ENCODE measurements around the gene AP3B1.
"Not testable (repeated sequence)": the region's sequence is repeated elsewhere in the genome, so short reads cannot be mapped to it uniquely, and the experiment has no call there.

AP3B1 gene

DNA sequence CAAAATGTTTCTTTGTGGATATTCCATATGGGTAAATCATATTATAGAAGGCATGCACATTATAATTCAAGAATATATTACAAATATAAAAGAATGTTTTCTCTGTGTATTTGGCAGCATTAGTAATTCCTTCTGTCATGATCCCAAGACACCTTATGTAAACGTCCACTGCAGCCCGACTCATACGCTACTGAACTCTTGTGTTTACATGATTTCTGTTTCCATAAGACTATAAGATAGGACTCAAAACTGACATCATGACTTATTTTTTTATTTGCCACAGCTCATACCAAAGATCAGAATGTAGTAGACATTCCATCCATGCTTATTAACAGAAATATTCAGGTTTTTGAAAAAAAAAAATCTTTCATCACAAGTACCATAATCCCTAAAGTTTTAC lies 234.1 kb downstream of the AP3B1 start:
- DNase-seq, result no peak

DNA sequence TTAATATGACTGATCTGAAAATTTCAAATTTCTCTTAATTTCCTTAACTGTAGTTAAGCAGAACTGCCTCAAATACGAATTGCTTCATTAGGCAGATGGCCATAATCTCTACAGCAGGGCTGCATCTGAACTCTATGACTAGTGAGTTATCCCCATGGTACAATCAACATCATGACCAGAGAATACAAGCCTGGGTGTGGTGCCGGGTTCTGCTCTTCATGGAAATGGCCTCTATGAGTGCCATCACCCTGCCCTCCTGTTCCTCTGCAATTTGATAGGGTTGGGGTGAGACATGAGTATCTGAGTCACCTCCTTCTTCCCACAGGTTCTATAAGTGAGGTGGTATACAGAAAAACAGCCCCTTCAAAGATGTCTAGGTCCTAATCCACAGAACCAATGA lies 235.9 kb downstream of the AP3B1 start:
- no peak for DNase-seq

DNA sequence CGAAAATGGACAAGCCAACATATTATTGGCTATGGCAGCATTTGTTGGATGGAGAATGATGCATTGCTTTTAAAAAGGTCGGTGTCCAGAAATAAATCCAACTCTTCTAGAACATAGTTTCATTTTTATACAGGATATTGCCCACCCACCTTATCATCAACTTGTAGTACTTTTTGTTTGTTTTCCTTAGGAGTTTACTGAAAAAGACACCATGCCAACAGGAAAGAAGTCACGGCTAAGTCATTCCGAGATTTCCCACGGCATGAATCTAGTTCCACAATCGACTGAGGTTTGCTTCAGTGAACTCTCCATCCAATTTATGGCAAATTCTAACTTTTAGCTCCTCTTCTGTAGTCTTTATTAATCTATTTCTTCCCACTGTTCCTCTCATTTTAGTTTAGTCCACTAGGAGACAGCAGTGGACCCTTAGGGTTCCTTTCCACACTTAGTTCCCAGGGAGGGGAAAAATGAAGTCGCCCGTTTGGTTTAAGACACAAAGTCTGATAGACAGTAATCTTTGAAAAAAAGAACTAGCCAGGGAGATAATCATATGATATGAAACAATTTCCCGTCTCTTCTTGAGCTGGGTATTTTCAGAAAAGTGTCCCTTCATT lies 237.5 kb downstream of the AP3B1 start:
- DNase-seq, result no peak

DNA sequence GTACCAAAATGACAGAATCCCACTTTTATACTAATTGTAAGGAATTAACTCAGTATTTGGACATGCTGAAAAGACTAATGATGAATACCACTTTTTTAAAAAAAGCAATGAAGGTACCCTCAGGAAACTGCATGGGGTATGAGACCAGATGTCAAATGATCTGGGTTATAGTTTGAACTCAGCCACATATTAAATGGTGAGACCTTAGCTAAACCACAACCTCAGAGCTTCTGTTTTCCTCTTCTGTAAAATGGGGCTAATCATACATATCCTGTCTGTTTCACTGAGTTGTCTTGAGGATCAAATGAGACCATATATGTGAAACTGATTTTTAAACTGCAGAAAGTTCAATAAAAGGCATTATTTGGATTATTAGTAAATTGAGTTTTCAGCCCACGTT lies 238.4 kb downstream of the AP3B1 start:
- DNase-seq, result no peak

DNA sequence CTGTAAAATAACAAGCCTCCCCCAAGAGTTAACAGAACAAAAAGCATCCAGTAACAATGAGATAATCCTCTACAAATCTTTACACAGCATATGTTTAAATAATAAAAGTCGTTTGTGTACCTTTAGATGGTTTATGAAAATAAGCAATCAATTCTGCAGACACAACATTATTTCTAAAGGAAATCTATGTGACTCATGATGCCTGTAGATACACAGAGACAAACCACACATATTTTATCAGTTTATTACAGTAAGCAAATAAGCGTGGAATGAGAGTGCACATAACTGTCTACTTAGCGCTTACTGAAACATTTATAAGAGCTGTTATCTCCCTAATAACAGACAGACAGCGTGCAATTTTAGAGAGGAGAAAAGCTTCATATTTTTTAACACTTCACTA lies 243.6 kb downstream of the AP3B1 start:
- DNase-seq, result no peak

DNA sequence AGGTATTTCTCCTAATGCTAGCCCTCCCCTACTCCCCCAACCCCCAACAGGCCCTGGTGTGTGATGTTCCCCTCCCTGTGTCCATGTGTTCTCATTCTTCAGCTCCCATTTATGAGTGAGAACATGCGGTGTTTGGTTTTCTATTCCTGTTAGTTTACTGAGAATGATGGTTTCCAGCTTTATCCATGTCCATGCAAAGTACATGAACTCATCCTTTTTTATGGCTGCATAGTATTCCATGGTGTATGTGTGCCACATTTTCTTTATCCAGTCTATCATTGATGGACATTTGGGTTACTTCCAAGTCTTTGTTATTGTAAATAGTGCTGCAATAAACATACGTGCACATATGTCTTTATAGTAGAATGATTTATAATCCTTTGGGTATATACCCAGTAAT lies 247.7 kb downstream of the AP3B1 start:
- DNase-seq, result not testable (repeated sequence)

DNA sequence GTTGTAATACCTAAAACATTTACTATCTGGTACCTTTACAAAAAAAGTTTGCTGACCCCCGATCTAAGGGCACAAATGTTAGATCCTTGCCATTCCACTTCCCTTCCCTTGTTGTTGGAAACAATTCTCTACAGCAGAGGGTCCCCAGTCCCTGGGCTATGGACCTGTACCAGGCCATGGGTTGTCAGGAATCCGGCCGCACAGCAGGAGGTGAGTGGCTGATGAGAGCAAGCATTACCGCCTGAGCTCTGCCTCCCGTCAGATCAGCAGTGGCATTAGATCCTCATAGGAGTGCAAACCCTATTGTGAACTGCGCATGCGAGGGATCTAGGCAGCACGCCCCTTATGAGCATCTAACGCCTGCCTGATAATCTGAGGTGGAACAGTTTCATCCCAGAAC lies 248.5 kb downstream of the AP3B1 start:
- DNase-seq, result no peak

DNA sequence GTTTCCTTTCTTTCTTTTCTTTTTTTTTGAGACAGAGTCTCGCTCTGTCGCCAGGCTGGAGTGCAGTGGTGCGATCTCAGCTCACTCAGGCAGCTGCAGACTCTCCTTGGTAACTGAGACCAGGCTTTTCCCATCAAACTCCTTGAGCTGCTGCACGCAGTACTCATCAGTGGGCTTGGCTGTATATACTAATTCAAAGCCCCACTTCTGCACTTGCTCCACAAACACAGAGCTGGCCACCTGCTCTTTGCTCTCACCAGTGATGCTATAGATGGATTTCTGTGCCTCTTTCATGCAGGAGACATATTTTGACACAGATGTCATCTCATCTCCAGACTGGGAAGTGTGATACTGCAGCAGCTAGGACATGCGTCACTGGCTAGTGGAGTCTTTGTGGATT lies 252.7 kb downstream of the AP3B1 start:
- DNase-seq, result no peak

DNA sequence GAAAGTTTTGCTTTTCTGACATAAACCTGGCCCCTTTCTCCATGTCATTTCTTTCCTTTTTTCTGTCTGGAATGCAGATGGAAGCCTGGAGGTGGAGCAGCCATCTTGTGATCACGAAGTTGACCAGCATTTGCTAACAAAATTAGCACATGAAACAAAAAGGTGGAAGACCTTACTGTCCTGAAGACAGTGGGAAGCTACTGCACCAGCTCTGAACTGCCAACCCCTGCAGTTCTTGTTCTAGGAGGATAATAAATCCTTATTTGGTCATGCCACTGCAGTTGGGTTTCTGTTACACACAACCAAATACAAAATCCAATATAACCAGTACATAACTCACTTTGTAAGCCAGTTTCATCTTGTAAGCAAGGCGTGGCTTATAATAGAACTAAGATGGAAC lies 269.0 kb downstream of the AP3B1 start:
- DNase-seq, result no peak

DNA sequence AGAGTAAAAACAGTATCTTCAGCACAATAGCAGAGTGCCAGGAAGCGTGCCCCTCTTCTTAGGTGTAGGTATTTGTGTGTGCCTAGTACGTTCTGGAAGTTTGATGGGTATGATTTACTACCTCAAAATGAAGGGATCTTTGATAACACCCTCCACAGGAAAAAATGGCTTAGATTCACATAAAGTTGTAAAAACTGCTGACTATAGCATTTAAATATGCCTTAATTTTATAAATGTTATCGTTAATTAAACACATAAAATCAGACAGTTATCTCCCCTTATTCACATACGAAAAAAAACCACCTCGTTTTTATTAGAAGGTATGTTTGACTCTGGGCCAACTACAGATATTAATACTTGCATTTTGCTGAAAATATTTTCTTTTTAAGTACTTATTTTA lies 274.8 kb downstream of the AP3B1 start:
- DNase-seq, result no peak

DNA sequence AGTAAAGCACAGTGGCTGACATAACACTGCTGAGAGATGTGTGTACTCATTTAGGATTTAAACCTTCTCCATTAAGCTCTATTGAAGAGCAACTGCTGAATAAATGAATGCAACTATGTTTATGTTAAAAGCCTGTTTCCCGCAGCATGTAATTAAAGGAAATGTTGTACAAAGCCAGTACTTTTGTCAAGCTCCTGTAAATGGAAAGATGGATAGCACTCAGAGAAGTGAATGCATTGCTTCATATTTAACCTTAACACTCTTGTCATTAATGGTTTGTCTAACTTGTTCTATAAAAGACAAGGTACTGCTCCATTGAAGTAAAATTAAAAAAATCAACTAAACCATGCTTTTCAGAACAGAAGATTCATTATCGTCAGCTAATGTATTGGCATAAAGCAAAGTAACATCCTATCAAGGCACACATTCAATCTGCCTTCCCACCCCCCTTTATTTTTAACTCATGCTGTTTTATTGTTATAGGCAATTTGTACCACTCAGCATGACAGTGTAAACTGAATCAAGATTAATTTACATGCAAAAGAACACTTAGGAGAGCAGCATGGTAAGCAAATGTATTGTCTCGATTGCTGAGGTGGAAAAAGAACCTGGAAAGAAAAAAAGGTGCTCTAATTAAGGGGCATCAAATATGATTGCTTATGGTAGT lies 277.5 kb downstream of the AP3B1 start:
- DNase-seq, result no peak

DNA sequence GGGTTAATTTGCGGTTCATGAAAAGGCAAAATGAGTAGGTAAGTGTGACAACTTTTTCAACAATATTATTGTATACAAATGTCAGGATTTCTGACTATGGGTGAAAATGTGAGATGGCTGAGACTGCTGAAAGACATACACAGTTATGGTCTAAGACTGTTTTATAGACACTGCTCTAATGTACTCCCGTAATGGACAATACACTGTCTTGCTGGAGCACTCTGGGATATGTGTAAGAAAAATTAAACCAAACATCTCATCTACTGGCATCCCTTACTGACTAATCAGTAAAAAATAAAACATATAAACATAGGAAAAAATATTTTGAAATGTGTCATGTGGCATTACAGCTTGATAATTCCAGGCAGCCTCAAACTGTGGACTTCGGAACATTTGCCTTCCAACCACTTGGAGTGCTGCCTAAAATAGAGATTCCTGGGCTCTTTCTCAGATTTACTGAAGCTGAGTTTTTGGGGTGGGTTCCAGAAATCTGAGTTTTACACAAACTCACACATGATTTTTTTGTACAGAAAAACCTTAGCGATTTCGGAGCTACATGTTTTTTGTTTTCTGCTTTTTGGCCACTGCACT lies 284.5 kb downstream of the AP3B1 start:
- no peak for DNase-seq

DNA sequence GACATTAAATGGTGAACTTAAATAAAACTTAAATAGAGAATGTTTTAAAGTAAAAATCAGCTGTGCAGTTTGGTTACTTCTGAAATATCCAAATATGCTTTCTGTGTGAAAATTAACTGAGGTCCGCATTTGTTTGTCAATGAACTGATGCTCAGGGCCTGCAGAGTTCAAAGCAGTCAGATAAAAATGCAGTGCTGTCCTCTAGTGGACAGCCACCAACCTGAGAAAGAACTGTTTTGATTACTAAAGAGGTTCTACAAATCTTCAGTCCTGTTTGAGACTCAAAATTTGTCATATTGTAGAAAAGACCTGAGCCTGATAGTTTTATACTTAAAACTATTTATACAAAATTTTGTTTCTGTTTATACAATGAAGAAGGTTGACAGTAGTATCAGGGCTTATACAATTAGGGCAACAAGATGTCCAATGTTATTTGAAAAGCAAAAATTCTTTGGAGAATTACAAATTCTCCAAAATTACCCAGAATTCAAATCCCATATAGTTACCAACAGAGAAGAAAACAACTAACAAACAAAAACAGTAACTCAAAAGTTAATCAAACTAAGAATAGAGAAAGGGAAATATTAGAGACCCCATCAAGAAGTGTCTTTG lies 286.0 kb downstream of the AP3B1 start:
- DNase-seq, result no peak

DNA sequence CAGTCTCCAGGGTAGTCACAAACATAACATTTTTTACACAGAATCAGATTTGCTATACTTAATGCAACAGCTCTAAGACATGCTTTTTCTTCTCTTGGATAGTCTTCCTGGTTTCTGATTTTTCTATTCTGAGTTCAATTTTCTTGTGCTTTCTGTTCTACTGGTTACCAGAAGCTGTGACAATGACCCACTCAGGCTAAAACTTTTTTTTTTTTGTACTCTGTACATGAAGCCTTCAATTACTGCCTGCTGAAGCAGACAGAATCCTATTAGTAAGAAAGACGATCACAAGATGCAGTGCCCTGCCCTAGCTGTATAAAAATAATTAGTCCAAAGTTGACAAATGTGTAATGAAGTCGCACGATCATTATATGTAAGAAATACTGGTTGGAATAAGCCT lies 287.3 kb downstream of the AP3B1 start:
- no peak for DNase-seq

DNA sequence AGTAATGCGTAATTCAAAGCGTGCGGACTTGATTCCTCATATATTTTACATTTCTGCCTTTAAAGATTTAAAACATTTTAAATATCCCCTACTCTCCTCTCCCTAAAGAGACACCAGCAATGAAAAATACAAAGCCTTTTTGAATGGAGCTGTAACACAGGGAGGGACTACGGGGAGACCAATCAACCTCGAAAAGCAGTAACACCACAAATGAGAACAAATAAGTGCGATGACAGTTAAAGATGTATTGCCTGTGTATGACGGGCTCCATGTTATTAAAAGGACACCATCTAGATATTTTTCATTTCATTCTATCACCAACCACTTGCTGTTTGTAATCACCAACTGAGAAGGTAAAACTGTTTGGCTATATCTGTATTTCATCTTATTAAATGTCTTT lies 288.0 kb downstream of the AP3B1 start:
- DNase-seq, result no peak

DNA sequence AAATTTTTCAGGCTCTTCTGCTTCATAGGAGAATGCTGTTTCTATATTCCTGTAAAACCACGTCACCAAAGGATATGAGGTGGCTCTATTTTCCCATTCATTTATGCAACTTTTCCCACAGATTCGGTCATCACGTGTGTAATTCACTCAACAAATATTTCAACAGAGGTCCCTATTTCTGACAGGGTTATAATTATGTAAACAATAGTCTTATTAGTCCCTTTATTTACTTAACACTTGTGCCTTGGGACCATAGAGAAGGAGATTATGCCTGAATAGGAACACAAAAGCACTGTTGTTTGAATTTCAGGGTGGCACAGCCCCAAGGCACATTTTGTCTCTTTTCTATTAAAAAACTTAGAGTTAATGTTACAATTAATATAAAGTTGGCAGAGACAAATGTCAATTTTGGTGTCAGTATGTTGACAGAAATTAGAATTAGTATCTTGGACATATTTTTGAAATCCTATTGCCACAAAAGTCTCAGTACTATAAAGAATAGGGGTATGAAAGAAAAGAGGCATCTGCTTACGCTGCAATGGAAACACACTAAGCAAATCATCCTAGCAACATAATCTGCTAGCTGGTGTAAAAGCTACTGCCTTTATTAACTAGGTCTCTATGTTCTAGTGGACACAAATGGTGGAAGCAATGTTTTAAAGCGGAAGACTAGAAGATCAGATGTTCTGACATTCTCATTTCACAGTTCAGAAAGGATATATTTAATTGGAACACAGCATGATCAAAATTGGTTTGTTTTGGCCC lies 289.3 kb downstream of the AP3B1 start:
- DNase-seq, result no peak

DNA sequence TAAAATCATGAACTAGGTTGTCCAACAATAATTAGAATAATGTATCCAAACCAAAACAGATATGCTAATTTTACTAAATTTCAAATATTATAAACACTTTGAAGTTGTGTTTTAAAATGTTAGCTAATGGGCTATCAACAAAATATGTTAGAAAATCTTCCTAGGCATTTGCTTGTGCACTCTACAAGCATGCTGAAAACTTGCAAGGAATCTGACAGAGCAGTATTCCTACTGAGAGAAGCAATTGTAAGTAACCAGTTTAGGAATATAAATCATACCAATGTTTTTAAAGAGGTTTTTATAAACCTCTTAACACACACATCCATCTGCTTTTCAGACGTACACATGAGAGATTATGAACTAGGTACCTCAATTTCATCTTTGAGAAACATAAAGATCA lies 289.9 kb downstream of the AP3B1 start:
- DNase-seq, result no peak

DNA sequence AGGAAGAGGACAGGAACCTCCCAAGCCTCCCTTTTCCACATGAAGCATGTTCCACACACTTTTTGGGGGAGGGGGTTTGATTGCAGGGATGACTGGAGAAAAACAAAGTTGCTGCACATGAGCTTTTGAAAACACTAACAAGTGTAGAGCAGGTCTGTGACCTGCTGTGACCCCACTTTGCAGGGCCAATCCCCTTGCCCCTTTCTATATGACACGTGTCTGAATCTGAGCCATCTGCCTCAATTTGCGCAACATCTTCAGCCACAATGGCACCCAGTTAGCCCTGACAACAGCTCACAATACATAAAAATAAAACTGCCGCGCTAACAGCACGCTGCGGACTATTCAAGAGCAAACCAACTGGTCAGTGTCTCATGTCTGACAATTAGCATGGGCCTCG lies 290.6 kb downstream of the AP3B1 start:
- no peak for DNase-seq

DNA sequence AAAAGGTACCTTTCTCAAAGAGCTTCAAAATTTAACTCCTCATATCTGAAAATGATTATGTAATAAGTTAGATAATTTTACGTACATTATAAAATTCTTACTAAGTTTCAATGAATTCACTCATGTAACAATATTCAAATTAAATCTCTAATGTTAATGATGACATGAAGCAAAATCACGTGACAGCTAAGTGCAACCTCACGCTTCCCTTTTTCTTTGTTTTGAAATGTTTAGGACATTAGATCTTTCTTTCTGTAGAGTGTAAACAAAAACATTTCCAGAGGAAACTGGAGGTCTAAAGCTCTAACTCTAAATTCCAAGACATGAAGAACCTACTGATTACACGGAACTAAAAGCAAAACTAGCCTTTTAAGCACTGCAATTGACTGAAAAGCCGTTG lies 291.0 kb downstream of the AP3B1 start:
- DNase-seq, result no peak

DNA sequence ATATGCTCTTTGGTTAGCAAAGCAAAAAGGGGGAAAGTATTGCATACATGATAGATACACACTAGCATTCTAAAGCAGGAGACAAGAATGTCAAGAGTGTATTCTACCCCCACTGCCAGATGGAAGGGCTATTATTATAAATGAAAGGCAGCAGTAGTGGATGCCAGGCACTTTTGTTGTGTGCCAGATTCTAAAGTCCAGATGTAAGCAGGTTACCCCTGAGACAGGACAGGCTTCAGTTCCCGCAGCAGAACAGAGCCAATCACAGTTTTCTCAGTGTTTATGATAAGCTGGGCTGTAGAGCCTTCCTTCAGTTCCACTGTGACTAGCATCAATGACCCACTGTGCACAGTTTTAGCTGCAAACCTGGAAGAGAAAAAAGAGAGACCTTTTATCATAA lies 291.8 kb downstream of the AP3B1 start:
- no peak for DNase-seq

DNA sequence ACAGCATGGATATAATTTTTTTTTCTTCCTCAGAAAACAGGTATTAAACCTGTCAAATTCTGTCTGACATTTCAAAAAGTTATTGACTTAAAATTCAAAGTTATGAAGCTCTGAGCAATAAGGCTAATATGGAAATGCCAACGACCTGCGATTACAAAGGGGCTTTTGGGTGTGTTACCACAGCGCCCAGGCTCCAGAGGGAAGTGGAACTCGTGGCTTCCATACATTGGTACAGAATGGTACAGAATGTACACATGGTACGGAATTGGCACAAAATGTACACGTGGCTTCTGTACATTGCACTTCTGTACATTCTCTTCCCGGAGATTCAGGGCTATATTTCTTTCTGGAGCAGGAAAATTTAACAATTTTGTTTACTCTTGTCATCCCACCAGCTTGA lies 293.3 kb downstream of the AP3B1 start:
- DNase-seq, result no peak

DNA sequence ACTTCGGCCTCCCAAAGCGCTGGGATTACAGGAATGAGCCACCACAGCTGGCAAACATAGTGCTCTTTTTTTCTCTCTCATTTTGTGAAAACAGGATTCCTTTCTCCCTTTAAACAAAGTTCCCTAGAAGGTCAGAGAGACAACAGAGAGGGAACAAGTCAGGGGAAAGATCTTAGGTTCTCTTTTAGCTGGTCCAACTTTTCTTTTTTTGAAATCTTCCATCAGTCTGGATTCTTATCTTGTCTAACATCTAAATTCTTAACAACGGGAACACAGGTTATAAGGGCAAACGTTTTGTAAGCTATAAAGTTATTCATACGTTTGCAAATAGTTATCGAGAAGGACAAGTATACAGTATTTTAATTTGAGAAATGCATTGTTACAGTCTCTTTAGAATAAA lies 294.3 kb downstream of the AP3B1 start:
- DNase-seq, result no peak

DNA sequence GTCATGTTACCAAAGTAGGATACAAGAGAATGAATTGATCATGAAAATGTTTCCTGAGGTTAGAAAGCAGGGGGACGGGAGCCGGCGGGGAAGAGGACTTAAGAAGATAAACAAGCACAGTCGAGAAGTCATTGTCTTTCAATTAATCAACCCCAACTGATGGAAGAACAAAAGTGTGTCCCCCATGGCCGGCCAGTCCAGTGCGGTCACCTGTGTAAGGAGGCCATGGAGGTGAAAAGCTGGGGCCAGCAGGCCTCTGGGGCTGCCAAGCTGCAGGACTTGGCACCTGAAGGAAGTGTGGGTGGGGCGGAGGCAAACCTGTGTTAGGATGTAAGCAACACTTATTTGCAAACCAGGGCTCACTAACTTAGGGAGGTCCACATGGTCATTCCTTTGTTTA lies 295.1 kb downstream of the AP3B1 start:
- DNase-seq, result no peak

DNA sequence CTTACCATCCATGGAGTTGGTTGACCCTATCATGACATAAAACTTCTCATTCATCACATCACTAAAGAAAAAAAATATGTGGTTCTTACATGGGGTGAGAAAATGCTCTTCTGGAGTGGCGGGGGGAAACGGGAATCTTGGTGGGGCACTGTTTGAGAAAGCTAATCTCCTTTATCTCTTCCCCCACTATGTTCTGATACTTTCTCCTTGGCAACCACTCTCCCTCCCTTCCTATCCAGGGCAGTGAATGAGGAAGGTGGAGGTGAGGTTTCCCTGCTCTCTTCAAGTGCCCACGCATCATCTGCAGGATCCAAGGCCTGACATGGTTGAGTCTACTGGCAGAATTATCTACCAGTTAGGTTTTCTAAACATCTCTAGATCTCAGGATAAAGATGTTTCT lies 297.6 kb downstream of the AP3B1 start:
- no peak for DNase-seq
